Ishikawa (cell line): ENCODE results near the gene P2RX1.

Source experiments
- CEBPB ChIP-seq: IDR thresholded peaks from 2 replicates; pipeline ENCODE4 v1.6.1; 2012
- EP300 ChIP-seq: IDR thresholded peaks from 2 replicates; pipeline ENCODE4 v1.6.1; 2012; ENCODE audit warnings: borderline replicate concordance

- peak; percentile 82 for TF ChIP-seq EP300
- TF ChIP-seq CEBPB = no peak; the same call in 1 of the 2 replicates
These were observed 26.0 kb downstream of the P2RX1 start for GRCh38 chr17:3890082-3890877.
